ENCODE results near the gene PTCD1. TPM values are rescaled to one million over a fixed set of nuclear protein-coding genes. Genes with fewer than 3 reads are reported as not detected.

PTCD1 gene
- total and polyA plus RNA-seq, 2 donors (not counting 1 experiment from before 2014, with no cell fraction given) = 2.3 to 8.1 TPM

DNA sequence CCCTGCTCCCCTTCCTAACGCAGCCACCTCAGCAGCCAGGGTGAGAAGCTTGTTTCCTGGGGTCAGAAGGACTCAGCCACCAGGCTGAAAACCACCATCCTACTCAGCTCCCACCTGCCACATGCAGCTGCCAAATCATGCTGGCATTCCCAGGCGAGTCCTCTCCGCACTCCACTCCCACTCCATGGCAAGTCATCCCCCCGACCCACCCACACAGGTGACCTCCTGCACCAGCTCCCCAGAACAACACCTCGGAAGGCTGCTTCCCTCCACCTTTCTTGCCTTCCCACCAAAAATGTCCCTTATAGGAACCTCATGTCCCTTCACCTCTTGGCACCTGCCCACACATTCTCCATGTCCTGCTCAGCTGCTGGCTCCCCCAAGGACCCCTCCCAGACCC lies 34.8 kb downstream of the PTCD1 start:
- DNase-seq (ENCODE audit: low read depth in 2 of 2) = no peak
- H2AFZ ChIP-seq (ENCODE audit: low read length) = no peak overlapping the region
- TF ChIP-seq, protein P1, sequence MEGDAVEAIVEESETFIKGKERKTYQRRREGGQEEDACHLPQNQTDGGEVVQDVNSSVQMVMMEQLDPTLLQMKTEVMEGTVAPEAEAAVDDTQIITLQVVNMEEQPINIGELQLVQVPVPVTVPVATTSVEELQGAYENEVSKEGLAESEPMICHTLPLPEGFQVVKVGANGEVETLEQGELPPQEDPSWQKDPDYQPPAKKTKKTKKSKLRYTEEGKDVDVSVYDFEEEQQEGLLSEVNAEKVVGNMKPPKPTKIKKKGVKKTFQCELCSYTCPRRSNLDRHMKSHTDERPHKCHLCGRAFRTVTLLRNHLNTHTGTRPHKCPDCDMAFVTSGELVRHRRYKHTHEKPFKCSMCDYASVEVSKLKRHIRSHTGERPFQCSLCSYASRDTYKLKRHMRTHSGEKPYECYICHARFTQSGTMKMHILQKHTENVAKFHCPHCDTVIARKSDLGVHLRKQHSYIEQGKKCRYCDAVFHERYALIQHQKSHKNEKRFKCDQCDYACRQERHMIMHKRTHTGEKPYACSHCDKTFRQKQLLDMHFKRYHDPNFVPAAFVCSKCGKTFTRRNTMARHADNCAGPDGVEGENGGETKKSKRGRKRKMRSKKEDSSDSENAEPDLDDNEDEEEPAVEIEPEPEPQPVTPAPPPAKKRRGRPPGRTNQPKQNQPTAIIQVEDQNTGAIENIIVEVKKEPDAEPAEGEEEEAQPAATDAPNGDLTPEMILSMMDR (conservative IDR thresholded peaks at IDR 0.05 in 1 of 2, IDR thresholded peaks at IDR 0.05 in 1 of 2; ENCODE audit: low read depth in 1 of 2, low read length in 2 of 2) = no peak
- no peak for TF ChIP-seq EZH2 (IDR thresholded peaks at IDR 0.05; ENCODE audit: low read length, missing control alignments)
- H3K9me3 ChIP-seq (ENCODE audit: control insufficient read depth, insufficient read depth, low read depth, low read length) = no peaks in the 10 kb centered on the region
- no peaks in the 10 kb centered on the region for H4K20me1 ChIP-seq (ENCODE audit: control insufficient read depth, extremely low read depth, insufficient read depth, low read length)
- H3K9ac ChIP-seq (ENCODE audit: insufficient read depth, low read length) = no peak overlapping the region
- no peak overlapping the region for H3K4me3 ChIP-seq (replicated peaks in 1 of 4; ENCODE audit: control extremely low read depth in 1 of 4, insufficient read depth in 1 of 4, low read depth in 3 of 4, low read length in 4 of 4)
- H3K27me3 ChIP-seq (ENCODE audit: control insufficient read depth, insufficient read depth, low read length) = no peaks in the 10 kb centered on the region
- peaks cover 11% of the 10 kb centered on the region for H3K4me1 ChIP-seq (ENCODE audit: control insufficient read depth, extremely low read depth, insufficient read depth, low read length)
- no peak overlapping the region for H3K4me2 ChIP-seq (ENCODE audit: extremely low read depth, insufficient read depth, low read length)
- H3K79me2 ChIP-seq (ENCODE audit: control insufficient read depth, insufficient read depth, low read length) = peaks cover 56% of the 10 kb centered on the region
- peaks cover 20% of the 10 kb centered on the region for H3K36me3 ChIP-seq (ENCODE audit: control insufficient read depth, insufficient read depth, low read length)
- no peak overlapping the region for H3K27ac ChIP-seq (ENCODE audit: insufficient read depth, low read length)

DNA sequence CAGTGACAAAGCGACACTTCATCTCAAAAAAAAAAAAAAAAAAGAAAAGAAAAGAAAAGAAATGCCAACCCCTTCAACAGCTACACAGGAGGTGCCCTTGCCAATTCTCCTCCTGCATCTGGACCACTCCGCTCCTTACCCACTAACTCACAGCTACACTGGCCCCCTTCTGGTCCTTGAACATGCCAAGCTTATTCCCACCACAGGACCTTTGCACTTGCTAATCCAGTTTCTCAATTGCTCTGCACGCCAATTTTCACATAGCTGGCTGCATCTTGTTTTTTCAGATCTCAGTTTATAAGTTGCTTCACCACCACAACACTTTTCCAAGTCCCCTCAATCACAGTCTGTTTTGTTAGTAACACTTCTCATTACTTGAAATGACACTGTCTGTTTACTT lies 35.7 kb downstream of the PTCD1 start:
- no peak overlapping the region for H3K9ac ChIP-seq (ENCODE audit: insufficient read depth, low read length)
- no peak overlapping the region for H3K4me3 ChIP-seq (replicated peaks in 1 of 4; ENCODE audit: control extremely low read depth in 1 of 4, insufficient read depth in 1 of 4, low read depth in 3 of 4, low read length in 4 of 4)
- peaks cover 11% of the 10 kb centered on the region for H3K4me1 ChIP-seq (ENCODE audit: control insufficient read depth, extremely low read depth, insufficient read depth, low read length)
- no peaks in the 10 kb centered on the region for H4K20me1 ChIP-seq (ENCODE audit: control insufficient read depth, extremely low read depth, insufficient read depth, low read length)
- H2AFZ ChIP-seq (ENCODE audit: low read length) = no peak overlapping the region
- TF ChIP-seq, protein P1 (conservative IDR thresholded peaks at IDR 0.05 in 1 of 2, IDR thresholded peaks at IDR 0.05 in 1 of 2; ENCODE audit: low read depth in 1 of 2, low read length in 2 of 2) = no peak
- no peak for TF ChIP-seq EZH2 (IDR thresholded peaks at IDR 0.05; ENCODE audit: low read length, missing control alignments)
- no peak for DNase-seq (ENCODE audit: low read depth in 2 of 2)
- no peaks in the 10 kb centered on the region for H3K27me3 ChIP-seq (ENCODE audit: control insufficient read depth, insufficient read depth, low read length)
- peaks cover 51% of the 10 kb centered on the region for H3K79me2 ChIP-seq (ENCODE audit: control insufficient read depth, insufficient read depth, low read length)
- no peak overlapping the region for H3K4me2 ChIP-seq (ENCODE audit: extremely low read depth, insufficient read depth, low read length)
- H3K36me3 ChIP-seq (ENCODE audit: control insufficient read depth, insufficient read depth, low read length) = peaks cover 20% of the 10 kb centered on the region
- no peaks in the 10 kb centered on the region for H3K9me3 ChIP-seq (ENCODE audit: control insufficient read depth, insufficient read depth, low read depth, low read length)
- H3K27ac ChIP-seq (ENCODE audit: insufficient read depth, low read length) = no peak overlapping the region

DNA sequence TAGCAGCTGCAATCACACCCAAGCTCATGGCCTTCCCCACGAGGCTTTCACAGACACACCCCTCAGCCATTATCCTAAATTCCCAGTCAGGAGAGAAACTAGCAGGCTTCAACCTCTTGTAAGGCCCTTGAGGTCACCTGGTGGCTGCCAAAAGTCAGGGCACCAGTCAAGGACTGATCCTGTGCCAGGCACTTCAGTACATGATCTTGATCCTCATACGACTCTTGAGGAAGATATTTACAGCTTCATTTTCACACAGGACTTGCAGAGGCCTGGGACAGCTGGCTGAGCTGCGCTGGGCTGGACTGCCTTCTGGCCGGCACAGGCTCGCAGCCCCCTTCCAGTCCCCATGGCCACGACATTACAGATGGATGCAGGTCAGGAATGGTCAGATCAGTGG lies 39.0 kb downstream of the PTCD1 start:
- Histone ChIP-seq H3K27ac (ENCODE audit: insufficient read depth, low read length) (no peak overlapping the region), H3K36me3 (ENCODE audit: control insufficient read depth, insufficient read depth, low read length) (peaks cover 30% of the 10 kb centered on the region), H3K79me2 (ENCODE audit: control insufficient read depth, insufficient read depth, low read length) (peaks cover 22% of the 10 kb centered on the region), H2AFZ (ENCODE audit: low read length) (no peak overlapping the region), H3K4me1 (ENCODE audit: control insufficient read depth, extremely low read depth, insufficient read depth, low read length) (peaks cover 3% of the 10 kb centered on the region), H3K27me3 (ENCODE audit: control insufficient read depth, insufficient read depth, low read length) (no peaks in the 10 kb centered on the region), H3K9me3 (ENCODE audit: control insufficient read depth, insufficient read depth, low read depth, low read length) (no peaks in the 10 kb centered on the region), H4K20me1 (ENCODE audit: control insufficient read depth, extremely low read depth, insufficient read depth, low read length) (no peaks in the 10 kb centered on the region), H3K4me2 (ENCODE audit: extremely low read depth, insufficient read depth, low read length) (no peak overlapping the region), H3K9ac (ENCODE audit: insufficient read depth, low read length) (no peak overlapping the region), H3K4me3 (replicated peaks in 1 of 4; ENCODE audit: control extremely low read depth in 1 of 4, insufficient read depth in 1 of 4, low read depth in 3 of 4, low read length in 4 of 4) (no peak overlapping the region)
- no peak for TF ChIP-seq EZH2 (IDR thresholded peaks at IDR 0.05; ENCODE audit: low read length, missing control alignments)
- TF ChIP-seq, protein P1 (conservative IDR thresholded peaks at IDR 0.05 in 1 of 2, IDR thresholded peaks at IDR 0.05 in 1 of 2; ENCODE audit: low read depth in 1 of 2, low read length in 2 of 2) = no peak
- DNase-seq (ENCODE audit: low read depth in 2 of 2) = no peak

All from fibroblast of lung (primary cell).